ENCODE measurements around the gene SYTL3.

- TF ChIP-seq CTCF (IDR thresholded peaks at IDR 0.05; ENCODE audit: borderline replicate concordance, extremely low read depth, low read length, poor library complexity, severe bottlenecking) (no peak), EZH2 (IDR thresholded peaks at IDR 0.05; ENCODE audit: borderline replicate concordance, low read depth, low read length, severe bottlenecking) (no peak)
Measured at GRCh38 chr6:158714706-158715105, 64.9 kb downstream of the SYTL3 start.
